GM03348 (cell line): ENCODE data around the gene UCK1.
A peak's percentile ranks its signal among the peaks of the same experiment; 100 is the strongest.

ENCODE experiments used
- DNase-seq: peaks from one replicate; pipeline ENCODE4 v3.0.0; 2012; ENCODE audit warnings: low spot score

UCK1 gene

GRCh38 chr9:131496844-131497405 is 34.1 kb downstream of the UCK1 start:
- no peak for DNase-seq

- no peak for DNase-seq
Measured at GRCh38 chr9:131495785-131496184, 35.3 kb downstream of the UCK1 start.

DNA sequence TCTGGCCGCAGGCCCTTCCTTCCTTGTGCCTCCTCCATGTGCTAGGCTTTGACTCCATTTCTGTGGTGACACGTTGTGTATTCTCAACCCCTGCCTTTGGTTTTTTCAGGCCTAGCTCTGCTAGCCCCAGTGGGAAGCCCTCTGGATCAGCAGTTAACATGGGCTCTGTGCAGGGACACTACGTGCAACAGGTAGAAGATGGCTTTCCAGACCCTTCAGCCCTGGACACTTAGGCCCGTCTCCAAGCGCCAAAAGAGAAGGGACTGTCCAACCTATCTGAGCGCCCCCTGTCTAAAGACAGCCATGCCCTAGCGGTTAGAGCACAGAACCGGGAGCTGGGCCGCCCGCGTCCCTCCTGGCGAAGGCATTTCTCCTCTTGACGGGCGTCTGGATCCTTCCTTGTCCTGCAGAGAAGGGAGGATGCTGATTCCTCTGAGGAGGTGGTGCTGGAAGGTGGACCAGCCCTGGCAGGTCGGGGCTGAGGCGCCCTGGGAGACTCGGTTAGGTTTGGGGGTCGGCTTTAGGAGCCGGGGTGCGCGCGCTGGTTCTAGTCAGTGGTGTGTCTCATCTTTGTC is 36.7 kb downstream of the UCK1 start:
- no peak for DNase-seq

- DNase-seq: no peak
Measured at GRCh38 chr9:131492070-131492469, 39.0 kb downstream of the UCK1 start.

DNA sequence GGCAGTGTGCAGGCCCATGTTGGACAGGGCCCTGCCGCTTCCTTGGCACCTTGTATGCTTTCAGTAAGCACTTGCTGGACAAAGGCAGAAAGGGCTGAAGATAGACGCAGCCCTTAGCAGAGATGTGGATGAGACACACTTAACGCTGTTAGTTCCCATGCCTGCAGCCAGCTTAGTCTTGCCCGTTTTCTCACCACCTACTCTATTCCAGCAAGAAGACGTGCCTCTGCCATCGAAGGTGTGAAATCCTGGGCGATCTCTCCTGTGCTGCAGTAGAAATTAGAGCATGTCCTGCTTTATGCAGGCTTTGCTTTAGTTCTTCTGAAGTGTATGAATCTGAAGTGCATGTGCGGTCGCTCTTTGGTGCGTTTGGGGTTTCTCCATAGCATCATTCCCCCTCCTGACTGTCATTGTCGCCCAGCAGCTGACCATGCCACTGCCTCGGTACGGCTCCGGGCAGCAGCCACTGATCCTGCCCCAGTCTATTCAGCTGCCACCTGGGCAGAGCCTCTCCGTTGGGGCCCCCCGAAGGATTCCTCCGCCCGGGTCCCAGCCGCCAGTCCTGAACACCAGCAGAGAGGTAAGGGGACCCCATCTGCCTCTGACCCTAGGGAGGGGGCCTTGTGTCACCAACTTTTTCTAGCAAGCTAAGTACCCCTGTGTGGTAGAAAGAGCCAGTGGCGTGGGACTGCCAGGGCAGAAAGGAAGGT is 39.9 kb downstream of the UCK1 start:
- DNase-seq: no peak

- no peak for DNase-seq
Measured at GRCh38 chr9:131490514-131490913, 40.5 kb downstream of the UCK1 start.

- no peak for DNase-seq
Measured at GRCh38 chr9:131487621-131488031, 43.4 kb downstream of the UCK1 start.

DNA sequence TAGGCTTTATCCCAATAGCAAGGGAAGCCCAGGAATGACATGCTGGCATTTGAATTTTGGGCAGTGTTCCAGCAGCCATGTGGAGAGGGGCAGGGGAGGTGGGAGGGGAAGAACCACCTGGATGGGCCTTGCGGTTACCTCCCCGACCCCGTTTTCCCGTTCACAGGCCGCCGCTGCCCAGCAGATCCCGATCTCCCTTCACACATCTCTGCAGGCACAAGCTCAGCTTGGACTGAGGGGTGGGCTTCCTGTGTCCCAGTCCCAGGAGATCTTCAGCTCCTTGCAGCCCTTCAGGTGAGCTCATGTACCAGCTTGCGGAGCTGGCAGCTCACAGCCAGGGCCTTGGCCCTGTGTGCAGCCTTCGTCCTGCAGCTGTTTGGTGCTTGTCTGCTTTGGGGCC is 44.1 kb downstream of the UCK1 start:
- no peak for DNase-seq

DNA sequence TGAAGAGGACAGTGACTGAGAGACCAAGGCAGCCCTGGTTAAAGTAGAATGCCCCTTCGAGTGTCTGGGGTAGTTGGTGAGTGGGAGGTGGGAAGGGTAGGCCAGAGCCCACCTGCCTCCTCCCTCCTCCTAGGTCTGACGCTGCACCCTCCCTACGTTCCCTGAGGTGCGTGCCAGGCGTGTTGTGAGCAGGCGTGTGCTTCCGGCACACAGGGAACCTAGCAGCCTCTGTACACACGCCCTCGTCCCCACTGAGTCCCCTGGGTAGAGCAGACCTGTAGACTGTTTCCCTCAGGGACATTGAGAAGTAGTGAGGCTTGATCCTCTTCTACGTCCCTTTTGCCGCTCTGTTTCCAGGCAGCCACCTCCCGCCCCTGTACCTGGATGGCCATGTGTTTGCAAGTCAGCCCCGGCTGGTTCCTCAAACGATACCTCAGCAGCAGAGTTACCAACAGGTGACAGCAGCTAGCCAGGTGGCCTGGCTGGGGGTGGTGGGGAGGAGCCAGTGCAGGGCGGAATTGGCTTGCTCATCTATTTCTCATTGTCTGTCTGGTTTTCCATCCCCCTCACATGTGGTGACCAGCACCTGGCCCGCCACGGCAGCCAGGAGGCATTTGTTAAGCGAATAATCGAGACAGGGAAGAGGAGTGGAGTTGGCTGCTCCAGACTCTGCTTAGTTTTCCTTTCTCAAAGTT is 45.2 kb downstream of the UCK1 start:
- no peak for DNase-seq

GRCh38 chr9:131485206-131485605 is 45.9 kb downstream of the UCK1 start:
- no peak for DNase-seq

GRCh38 chr9:131484560-131485185 is 46.4 kb downstream of the UCK1 start:
- DNase-seq: no peak

DNA sequence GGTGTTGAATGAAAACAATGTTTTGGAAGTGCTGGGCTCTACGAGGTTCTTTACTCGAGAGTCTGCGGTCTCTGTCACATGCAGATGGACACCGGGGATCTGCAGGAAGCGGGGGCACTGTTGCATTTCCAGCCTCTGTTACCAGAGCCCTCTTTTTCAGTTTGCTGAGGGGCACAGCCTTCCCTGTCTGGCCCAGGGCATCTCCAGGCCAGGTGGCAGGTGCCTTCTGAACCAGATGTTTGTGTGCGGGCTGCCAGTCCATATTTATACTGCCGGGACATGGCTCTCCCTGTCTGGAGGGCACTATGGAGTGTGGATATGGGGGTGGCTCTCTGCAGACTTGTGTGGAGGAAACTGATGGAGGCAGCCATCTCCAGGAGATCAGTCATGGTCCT is 47.0 kb downstream of the UCK1 start:
- DNase-seq: no peak

- no peak for DNase-seq
Measured at GRCh38 chr9:131483319-131484050, 47.6 kb downstream of the UCK1 start.

DNA sequence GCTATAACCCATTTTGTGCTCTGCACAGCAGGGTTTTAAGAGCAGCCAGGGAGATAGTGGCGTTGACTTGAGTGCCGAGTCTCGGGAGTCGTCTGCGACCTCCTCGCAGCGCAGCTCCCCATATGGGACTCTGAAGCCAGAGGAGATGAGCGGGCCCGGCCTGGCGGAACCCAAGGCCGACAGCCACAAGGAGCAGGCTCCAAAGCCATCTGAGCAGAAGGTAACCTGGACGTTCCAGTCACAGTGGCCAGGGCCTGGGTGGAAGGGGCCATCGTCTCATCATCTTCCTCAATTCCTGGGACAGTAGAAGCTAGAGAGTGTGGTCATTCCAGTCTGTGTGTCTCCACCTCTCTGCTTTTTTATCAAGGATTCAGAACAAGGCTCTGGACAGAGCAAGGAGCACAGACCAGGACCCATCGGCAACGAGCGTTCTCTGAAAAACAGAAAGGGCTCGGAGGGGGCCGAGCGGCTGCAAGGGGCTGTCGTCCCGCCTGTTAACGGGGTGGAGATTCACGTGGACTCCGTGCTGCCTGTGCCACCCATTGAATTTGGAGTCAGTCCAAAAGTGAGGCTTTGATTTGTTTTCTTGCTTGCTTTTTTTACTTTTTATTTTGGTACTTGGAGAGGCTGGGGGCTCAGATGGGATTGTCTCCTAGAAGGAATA is 48.6 kb downstream of the UCK1 start:
- DNase-seq: no peak

GRCh38 chr9:131481441-131482342 is 49.4 kb downstream of the UCK1 start:
- DNase-seq: no peak

GRCh38 chr9:131480258-131480657 is 50.8 kb downstream of the UCK1 start:
- no peak for DNase-seq

DNA sequence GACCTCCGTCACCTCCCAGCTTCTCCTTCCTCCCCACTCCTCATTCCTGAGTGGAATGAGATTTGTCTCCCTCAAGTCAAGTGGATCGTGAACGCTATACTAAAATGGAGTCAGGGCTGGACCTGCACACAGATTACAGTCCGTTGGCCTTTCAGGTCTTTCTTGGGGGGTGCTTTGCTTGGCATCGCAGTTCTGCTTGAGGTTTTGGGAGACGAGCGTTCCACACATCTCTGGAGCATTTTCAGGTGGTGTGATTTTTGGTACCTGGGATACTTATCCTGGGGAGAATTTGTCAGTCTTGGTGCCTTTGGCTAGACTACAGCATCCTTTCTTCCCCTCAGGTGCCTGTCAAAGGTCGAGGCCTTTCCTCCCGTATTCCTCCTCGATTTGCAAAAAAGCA is 52.2 kb downstream of the UCK1 start:
- no peak for DNase-seq

DNA sequence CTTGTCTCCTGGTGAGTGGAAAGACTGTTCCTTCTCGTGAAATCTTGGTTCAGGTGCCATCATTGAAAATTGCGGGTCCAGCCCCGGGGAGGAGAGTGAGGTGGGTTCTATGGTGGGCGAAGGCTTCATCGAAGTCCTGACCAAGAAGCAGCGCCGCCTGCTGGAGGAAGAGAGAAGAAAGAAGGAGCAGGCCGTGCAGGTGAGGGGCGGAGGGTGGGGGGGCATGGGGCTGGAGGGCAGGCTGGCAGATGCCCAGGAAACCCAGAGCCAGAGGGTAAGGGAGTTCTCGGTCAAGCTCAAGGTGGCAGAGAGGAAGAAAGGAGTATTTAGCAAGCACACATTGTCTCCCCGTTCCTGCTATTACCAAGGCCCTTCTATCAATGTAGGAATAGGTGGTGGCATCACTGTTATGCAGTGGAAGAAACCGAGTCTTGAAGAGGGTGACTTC is 52.6 kb downstream of the UCK1 start:
- peak; percentile 61 for DNase-seq

DNA sequence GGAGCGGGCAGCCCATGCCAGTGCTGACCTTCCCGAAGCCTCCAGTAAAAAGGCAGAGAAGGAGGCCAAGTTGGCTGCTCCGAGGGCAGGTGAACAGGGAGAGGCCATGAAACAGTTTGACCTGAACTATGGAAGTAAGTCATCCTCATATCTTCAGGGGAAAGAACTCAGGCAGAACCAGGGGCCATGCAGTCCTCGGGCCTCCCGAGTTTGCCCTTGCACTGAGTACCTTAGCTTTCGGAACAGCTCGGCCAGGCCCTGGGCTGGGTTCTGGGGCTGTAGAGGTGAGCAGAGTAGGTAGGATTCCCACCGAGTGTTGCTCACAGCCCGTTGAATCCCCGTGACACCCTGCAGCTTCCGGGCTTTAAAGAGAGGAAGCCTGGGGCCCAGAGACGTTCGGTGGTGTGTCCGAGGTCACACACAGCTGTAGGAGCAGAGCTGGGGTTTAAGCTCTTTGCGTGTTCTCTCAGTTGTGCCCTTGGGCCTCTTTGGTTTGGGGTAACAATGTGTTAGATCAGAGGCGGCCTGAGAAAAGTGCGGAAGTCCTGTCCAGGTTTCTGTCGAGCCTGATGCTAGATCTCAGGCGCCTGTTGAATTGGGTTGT is 53.1 kb downstream of the UCK1 start:
- DNase-seq: no peak

- DNase-seq: no peak
Measured at GRCh38 chr9:131477367-131477766, 53.7 kb downstream of the UCK1 start.
